Activated CD4-positive, alpha-beta T cell treated with anti-CD3 and anti-CD28 coated beads, Interleukin-2, amount 50 U/mL, for 24 hours (primary cell): ENCODE measurements around the gene HOXA4.

Experiments
- DNase-seq, 2 donors: peaks; one replicate each; pipeline ENCODE4 v3.0.0-alpha.2; 2020; ENCODE audit warnings: low read depth in 1 of 2, low spot score in 1 of 2

HOXA4 gene

DNA sequence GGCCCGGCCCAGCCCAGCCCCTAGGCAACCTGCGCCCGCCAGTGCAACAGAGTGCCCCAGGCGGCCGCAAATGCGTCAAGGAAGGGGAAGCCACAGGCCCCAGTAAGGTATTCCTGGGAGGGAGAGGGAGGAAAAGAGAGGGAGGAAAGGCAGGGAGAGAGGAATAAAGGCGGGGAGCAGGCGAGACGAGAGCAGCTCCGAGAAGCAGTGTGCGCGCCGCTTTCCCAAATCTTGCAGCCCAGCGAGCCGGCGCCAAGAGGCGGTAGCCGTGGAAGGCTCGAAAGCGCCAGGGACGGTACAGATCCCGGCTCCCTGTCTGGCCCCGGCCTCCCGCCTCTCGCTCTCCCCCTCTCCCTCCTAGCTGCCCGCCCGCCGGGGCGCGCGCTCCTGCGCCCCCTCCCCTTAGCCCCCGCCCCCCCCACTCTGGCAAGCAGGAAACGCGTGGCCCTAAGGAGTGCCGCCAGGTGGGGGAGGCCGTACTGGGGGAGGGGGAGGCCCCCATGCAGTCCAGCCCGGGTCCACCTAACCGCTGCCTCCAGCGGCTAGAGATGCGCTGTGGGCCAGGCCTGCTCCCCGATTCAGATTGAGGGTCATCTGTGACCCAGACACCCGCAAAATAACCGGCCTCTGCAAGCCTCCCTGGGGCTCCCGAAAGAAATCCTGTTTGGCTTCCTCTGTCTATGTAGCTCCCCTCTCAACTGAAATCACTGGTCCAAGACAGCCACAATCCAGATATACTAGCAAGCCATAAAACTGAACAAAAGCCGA, 39.3 kb upstream of the HOXA4 start:
- DNase-seq: no peak

DNA sequence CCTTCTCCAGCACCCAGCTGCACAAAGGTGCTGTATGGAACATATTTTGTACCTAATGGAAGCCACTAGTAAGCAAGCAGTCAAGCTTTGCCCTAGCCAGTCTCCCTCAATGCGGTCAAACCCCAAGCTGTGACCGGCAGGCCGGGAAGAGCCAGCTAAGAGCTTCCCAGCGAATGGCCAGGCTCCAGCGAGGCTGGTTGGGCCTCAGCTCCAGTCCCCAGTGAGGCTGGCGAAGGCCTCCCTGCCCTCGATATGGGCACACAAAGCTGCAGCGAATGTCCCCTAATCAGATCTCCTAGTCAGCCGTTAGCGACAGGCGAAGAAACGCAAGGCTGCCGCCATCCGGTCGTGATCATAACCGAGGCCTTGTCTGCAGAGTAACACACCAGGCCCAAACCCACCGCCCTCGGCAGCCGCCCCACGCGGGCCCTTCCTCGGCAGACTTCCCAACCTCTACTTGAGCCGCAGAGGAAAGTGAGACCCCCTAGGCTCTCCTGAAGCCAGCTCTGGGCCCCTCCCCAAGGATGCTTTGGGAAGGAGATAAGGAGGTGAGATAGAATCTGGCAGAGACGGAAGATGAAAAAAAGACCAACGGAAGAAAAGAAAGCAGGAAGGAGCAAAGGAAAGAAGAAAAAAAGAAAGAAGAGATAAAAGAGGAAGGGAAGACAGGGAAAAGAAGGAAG, 37.8 kb upstream of the HOXA4 start:
- no peak for DNase-seq

DNA sequence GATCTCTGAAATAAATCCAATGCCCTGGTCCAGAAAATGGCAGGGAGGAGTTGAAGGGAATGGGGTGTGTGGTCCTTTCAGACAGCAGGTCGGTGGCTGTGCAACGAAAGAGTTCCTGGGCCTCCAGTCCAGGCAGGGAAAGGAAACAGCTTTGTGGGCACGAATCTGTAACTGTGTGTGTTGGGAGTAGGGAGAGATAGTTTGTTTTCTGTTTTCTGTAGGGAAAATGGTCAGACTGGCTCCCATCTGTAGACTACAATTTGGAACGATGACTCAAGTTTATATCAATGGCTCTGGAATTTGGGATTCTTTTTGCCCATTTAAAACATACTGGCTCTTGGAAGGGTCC, 37.3 kb upstream of the HOXA4 start:
- no peak for DNase-seq

DNA sequence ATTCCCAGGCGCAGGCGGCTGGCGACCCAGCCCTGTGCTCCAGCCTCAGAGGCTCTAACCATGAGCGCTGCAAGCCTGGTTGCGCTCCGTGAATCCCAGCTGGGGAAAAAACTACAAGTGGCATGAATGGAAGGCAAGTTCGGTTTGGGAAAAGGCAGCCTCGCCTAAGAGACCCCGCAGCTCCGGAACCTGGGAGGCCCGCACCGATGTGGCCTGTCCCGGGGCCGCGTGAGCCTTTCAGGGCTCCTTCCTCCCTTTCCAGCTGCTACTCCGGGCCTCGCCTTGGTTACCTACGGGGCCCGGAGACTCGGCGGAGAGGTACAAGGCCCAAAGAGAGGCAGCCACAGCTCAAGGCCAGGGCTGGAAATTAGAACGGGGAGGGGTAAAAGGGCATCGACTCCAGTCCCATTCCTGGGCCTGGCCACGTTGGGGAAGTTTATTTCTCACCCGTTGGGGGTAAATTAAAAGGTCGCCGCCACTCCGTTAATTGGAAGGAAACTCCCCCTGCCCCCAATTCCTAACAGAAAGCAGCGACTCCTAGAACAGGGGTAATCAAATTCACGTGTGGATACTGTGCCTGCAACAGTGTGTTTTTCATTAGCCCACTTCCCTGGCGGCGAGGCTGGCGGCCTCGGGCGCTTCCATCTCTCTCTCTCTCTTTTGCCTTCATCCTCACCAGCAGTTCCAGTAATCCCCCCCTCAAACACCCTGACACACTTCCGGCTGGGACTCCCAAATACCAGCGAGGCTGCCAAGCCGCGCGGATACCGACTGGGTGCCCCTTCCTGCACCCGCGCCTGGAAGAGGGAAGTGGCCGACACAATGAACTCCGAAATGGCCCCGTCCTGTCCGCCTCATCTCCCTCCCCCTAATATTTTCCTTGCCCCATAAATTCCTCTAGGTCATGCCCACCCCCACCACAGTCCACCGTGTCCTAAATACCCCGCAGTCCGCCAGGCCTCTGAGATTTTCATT, 36.3 kb upstream of the HOXA4 start:
- no peak for DNase-seq

DNA sequence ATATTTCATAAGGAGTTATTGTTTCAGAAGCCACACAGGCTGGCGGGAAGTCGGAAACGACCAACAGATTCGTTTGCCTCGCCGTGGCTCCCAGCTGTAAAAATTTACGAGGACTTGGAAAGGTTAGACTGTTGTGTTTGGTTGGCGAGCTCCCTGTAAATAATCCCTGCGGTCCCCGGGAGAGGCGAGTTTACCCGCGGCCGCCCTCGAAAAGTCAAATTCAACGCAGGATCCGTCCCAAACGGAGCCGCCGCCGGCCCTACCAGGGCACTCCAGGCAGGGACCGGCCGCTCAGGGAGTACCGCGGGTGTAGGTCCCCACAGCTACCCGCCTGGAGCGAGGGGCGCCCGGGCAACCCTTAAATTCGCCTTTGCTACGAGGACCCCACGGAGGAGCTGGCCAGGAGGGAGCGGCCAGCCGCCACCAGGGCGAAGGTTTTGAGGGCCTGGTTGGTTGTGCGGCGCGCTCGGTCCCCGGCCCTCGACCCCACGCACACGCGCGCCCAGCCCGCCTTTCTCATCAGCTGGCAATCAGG, 35.5 kb upstream of the HOXA4 start:
- DNase-seq: no peak

DNA sequence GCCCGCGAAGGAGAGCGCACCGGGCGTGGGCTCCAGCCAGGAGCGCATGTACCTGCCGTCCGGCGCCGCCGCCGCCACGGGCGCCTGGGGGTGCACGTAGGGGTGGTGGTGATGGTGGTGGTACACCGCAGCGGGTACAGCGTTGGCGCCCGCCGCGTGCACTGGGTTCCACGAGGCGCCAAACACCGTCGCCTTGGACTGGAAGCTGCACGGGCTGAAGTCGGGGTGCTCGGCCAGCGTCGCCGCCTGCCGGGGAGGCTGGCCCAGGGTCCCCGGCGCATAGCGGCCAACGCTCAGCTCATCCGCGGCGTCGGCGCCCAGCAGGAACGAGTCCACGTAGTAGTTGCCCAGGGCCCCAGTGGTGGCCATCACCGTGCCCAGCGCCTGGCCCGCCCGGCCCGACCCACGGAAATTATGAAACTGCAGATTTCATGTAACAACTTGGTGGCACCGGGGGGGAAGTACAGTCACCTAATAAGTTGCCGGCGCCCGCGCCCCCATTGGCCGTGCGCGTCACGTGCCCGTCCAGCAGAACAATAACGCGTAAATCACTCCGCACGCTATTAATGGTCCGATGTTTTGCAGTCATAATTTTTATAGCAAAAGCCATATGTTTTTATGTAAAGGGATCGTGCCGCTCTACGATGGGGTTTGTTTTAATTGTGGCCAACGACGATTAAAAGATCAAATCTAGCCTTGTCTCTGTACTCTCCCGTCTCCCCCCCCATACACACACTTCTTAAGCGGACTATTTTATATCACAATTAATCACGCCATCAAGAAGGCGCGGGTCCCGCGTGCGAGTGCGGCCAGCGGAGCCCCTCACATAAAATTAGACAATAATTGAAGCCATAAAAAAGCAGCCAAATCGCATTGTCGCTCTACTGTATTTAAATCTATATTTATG, 34.8 kb upstream of the HOXA4 start, which contains the start of gene HOXA9:
Gene HOXA9 (minus strand): TSS at position 449 of the 907 bp plus-strand sequence. CDS start 80 bp downstream, at position 369.
- no peak for DNase-seq

DNA sequence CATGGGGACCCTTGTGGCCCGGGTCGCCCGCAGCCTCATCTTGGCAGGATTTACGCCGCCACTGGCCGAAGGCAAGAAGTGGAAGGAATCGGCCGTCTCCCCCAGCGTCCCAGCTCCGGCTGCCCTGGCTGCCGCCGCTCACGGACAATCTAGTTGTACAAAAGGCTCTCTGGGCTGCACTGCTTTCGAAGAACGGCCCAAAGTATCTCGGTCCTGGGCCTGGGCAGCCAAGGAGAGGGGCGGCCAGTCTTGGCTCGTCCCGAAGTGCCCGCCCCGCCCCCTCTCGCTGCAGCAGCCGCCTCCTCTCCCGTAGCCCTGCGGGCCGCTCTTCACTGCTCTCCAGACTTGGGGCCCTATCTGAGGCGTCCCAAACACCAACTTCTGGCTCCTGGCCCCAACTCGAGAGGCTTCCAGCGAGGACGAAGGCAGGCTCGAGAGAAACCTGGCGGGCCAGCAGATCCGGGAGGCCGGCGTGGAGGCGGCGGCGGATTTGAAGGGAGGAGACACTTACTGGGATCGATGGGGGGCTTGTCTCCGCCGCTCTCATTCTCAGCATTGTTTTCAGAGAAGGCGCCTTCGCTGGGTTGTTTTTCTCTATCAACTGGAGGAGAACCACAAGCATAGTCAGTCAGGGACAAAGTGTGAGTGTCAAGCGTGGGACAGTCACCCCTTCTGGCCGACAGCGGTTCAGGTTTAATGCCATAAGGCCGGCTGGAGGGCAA, 34.0 kb upstream of the HOXA4 start:
- no peak for DNase-seq

DNA sequence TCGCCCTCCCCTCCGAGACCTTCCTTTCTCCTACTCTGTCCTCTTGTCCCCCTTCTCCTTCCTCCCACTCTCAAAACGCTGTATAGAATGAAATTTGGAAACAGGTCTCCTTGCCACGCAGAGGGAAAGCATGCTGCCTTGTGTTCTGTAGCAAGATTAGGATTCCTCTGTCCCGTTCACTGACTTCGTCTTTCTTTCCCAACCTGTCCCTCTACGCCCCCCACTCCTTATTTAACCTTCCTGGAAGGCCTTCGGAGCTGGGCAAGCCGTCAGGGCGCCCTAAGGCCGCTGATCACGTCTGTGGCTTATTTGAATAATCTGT, 33.4 kb upstream of the HOXA4 start:
- no peak for DNase-seq

DNA sequence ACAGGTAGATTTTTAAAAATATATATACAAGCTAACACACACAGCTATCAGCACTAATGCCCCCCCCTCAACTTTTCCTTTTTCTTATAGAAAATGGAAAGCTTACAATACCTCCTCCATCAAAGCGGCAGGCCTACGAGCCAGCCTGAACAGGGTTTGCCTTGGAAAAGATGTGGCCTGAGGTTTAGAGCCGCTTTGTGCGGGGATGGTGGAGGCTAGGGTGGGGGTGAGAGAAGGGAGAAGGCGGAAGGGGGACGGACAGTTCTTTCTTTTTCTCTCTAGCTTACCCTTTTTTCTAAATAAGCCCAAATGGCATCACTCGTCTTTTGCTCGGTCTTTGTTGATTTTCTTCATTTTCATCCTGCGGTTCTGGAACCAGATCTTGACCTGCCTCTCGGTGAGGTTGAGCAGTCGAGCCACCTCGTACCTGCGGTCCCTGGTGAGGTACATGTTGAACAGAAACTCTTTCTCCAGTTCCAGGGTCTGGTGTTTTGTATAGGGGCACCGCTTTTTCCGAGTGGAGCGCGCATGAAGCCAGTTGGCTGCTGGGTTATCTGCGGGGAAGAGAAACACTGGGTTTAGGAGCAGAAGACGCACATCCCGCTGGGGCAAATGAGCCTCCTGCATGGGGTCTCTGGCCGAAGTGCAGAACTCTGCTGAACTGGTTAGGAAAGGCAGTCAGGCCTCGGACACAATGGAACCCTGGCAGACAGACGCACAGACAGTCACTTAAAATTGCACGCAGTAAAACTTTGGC, 32.9 kb upstream of the HOXA4 start:
- no peak for DNase-seq

DNA sequence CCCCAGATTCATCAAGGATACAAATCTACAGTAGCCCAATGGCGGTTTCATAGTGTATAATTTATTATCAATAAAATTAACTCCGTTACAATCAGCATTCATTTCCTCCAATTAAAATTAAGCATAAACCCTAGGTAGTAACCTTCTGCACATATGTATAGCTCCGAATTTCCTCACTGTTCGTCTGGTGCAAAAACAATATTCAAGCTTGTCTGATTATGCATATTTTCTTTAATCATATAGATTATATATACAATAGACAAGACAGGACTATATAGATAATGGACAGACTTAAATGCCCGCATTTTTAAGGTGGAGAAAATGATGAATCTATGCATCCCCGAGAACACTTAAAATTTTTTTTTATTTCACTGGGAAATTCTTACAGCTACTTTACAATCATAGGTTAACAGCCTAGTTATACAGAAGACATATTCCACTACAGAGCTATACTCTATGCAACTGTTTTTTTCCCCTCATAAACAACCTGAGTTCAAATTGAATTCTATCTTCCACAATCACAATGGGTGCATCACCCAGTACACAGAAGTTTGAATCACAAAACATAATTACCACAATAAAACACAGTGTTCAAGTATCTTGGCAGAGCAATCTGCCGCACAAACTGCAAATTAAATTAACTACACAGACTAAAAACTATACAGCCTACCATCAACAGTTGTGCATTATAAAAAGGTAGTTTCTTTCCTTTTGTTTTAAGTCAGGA, 32.2 kb upstream of the HOXA4 start:
- DNase-seq: no peak

DNA sequence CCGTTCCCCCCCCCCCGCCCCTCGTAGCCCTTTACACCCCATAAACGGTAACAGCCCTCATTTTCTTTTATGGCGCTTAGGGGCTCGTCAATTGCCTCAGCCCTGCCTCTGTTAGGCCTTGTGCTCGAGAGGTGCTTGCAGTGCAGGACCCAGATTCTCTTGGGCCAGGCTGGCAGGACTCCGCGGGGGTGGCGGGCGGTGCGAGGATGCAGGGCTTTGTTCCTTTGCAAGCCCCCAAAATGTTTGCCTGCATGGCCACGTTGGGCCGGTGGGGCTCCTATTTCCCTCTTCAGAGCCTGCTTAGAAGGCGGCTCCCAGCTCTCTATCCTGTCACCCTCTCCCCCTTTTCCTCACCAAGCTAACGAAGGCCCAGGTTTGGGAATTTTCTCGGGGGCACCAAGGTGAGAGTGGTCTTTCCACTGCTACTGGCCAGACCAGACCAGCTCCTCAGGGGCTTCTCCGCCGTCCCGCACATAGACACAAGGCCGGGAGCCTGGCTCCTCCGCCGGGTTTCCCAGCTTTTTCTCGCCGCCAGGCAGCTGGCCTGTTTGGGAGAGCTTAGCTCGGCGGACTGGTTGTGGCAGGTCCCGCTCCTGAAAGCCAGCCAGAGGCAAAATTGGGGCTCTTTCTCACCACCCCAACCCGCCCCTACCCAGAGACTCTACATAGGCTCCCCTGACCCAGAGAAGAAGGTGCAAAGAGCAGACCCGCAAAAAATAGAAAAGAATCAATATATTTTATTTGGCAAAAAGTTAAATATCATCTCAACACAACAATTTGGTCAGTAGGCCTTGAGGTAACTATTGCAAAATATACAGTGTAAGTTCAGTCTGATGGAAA, 31.4 kb upstream of the HOXA4 start:
- DNase-seq: no peak

DNA sequence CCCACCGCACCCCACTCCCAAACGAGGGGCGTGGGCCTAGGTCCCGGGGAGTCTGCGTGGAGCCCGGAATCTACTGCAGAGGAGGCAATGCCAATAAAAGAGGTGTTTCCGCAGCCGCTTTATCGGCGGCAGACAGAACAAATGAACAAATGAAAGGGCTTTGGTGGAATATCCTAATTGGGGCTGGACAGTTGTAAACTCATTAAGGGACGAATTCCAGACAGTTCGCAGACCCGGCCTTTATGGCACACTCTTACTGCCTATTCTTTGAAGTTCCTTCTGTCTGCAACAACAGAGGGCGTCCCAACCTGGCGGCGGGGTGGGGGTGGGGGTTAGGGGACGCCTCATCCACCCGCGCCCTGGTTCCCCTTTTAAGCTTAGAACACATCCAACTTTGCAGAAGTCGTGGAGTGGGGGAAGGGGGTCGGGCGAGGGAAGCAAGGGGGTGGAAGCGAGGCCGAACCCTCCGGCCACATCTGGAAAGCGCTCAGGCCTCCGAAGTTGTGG, 30.7 kb upstream of the HOXA4 start:
- no peak for DNase-seq

DNA sequence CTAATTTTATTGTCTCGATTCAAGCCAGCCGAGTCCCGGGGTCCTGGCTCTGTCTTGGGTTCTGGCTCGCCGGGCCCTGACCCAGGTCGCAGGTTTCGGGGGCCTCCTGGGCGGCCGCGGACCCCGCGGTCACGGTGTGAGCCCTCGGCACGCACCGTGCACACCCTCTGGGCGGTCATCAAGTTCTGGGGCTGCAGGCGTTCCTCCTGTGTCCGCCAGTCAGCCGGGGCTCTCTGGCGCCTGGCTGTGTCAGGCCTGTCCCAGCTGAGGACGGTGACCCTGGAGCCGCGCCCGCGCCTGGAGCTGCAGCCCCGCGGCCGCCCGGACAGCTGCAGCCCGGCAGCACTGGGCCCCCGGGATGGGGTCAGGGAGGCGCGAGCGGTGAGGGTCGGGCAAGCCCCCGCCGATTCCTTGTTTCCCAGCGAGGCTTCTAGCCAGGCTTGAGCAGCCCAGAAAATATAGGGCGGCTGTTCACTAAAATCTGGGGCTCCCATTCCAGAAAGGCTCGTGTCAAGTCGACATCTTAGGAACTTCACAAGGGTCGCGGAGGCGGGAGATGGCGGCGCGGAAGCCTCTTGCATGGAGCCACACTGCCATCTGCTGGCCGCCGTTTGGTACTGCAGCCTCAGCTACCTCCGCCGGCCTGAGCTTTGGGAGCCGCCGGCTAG, 30.1 kb upstream of the HOXA4 start:
- peak; percentile 81 to 84 for DNase-seq

DNA sequence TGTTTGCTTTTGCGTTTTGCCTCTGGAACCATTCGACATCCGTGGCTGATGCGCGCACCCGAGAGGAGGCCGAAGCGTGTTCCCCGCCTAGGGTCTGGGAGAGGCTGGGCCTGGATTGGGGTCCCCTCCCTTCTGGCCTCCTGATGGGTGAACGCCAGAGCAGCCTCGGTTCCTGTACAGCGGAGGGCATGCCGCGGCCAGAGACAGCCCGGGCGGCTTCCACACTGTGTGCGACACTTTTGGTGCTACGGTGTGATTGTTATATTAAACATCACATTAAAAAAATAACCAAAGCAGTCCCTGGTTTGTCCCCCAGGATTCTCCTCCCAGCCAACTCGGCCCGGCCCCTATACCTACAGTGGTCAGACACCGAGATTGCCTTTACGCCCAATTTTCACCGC, 29.6 kb upstream of the HOXA4 start:
- no peak for DNase-seq

DNA sequence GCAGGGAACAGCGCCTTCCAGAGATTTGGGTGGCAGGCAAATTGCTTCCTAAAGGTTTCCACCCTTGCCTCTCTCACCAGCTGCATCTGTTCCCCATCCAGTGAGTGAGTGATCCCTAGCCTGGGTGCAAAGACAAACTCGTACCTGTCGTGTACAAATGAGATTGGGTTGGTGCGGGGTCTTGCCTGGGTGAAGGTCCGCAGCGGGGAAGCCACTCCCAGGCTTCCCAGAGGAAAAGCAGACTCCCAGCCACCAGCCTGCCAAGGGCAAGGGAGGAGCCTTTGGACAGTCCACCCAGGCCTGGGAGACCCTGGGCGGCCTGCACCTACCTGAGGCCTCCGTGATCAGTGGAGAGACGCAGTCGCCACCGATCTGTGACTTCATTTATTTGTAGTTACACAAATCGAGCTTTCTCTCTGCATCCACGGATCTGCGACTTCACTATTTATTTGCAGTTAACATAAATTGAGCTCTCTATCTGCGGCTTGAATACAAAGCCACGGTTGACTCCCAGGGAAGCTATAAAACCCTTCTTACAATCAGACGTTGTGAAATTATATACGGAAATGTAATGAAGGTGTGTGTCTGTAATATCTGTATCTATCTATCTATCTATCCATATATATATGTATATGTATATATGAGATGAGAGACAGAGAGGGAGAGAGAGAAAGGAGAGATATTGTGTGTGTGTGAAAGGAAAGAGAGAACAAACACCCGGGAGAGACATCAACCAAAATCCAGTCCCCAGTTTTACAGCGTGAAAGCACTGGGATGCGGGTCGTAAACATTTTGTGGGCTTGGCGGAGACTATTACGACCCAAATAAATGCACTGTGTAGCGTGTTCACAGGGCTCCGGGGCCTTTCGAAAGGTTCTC, 28.9 kb upstream of the HOXA4 start:
- no peak for DNase-seq
